Epithelial cell of proximal tubule (primary cell): ENCODE measurements around the gene SECISBP2L. TPM values are rescaled to one million over a fixed set of nuclear protein-coding genes. Genes with fewer than 3 reads are reported as not detected.

Source experiments
- DNase-seq: peaks from one replicate; pipeline ENCODE4 v3.0.0-alpha.2; 2011; ENCODE audit warnings: low read depth
- H3K4me3 ChIP-seq: 2 replicates; pipeline ENCODE4 v1.5.1; 2011; ENCODE audit warnings: low read depth, mild to moderate bottlenecking, low read length
- CTCF ChIP-seq: conservative IDR thresholded peaks from 2 replicates; pipeline ENCODE4 v1.5.1; 2012; ENCODE audit warnings: low read depth, mild to moderate bottlenecking, low read length
- total RNA-seq: library from RNA; depleted of rRNA; stranded (reverse); fragments of >200 nt; gene quantifications from 2 replicates; pipeline ENCODE4 v1.2.3, GENCODE V29; 2015

The SECISBP2L gene
- total RNA-seq, 1 donor from 2014 or later, result 14.4 TPM

- no peak overlapping the region for H3K4me3 ChIP-seq
- no peak for DNase-seq
- no peak for TF ChIP-seq CTCF
Observed at GRCh38 chr15:49040151-49040550, 6.1 kb downstream of the SECISBP2L start.

GRCh38 chr15:49038382-49038781 is 7.9 kb downstream of the SECISBP2L start:
- DNase-seq, result no peak
- H3K4me3 ChIP-seq, result no peak overlapping the region
- no peak for TF ChIP-seq CTCF

- no peak for TF ChIP-seq CTCF
- DNase-seq, result no peak
- H3K4me3 ChIP-seq, result no peak overlapping the region
Observed at GRCh38 chr15:49037546-49037940, 8.7 kb downstream of the SECISBP2L start.

- no peak for DNase-seq
- H3K4me3 ChIP-seq, result no peak overlapping the region
- no peak for TF ChIP-seq CTCF
Observed at GRCh38 chr15:49036650-49037545, 9.3 kb downstream of the SECISBP2L start.

GRCh38 chr15:49035825-49036224 is 10.4 kb downstream of the SECISBP2L start:
- TF ChIP-seq CTCF, result no peak
- no peak overlapping the region for H3K4me3 ChIP-seq
- DNase-seq, result no peak

- H3K4me3 ChIP-seq, result no peak overlapping the region
- no peak for DNase-seq
- no peak for TF ChIP-seq CTCF
Observed at GRCh38 chr15:49032601-49033145, 13.6 kb downstream of the SECISBP2L start.

- DNase-seq, result no peak
- no peak overlapping the region for H3K4me3 ChIP-seq
- TF ChIP-seq CTCF, result no peak
Observed at GRCh38 chr15:49031804-49032203, 14.4 kb downstream of the SECISBP2L start.
